Common myeloid progenitor, CD34-positive (primary cell): ENCODE data around the gene DGCR2.
"Not testable (repeated sequence)": the region's sequence is repeated elsewhere in the genome, so short reads cannot be mapped to it uniquely, and the experiment has no call there.

Experiments used
- CTCF ChIA-PET: fragments of 350-600 bp; sonication (Branson Sonifier 250); formaldehyde crosslinking; loops from one replicate; lab custom pipeline; 2021; ENCODE audit warnings: antibody characterized with exemption; lab: Charles Lee
- POLR2A ChIA-PET: fragments of 350-600 bp; sonication (Branson Sonifier 250); formaldehyde crosslinking; loops from one replicate; lab custom pipeline; 2021; ENCODE audit warnings: antibody characterized with exemption; lab: Charles Lee
- DNase-seq, 3 donors: peaks; one replicate each; pipeline versions ENCODE4 v3.0.0 to v3.0.0-alpha.2; 2013
- H3K27ac ChIP-seq, 2 experiments: 1 replicate in 1 of 2; 2 replicates in 1 of 2; pipeline ENCODE4 v1.7.0; 2013; ENCODE audit warnings: inconsistent platforms in 2 of 2, low read length in 2 of 2, mild to moderate bottlenecking in 2 of 2, low read depth in 1 of 2, moderate library complexity in 1 of 2; ENCODE audit not compliant: severe bottlenecking in 2 of 2, insufficient read depth in 1 of 2, poor library complexity in 1 of 2
- H3K27me3 ChIP-seq, 5 experiments: replicated peaks in 2 of 5; 1 replicate in 3 of 5; 2 replicates in 2 of 5; pipeline versions ENCODE4 v1.6.1 to v1.7.0; 2013; ENCODE audit warnings: low read length in 4 of 5, mild to moderate bottlenecking in 2 of 5, moderate library complexity in 2 of 5, inconsistent platforms in 1 of 5; ENCODE audit not compliant: insufficient read depth in 5 of 5, control insufficient read depth in 4 of 5
- H3K36me3 ChIP-seq, 4 experiments: 1 replicate in 2 of 4; 2 replicates in 2 of 4; pipeline versions ENCODE4 v1.6.1 to v1.7.0; 2013; ENCODE audit warnings: low read length in 3 of 4, control low read depth in 1 of 4, mild to moderate bottlenecking in 1 of 4; ENCODE audit not compliant: control insufficient read depth in 4 of 4, insufficient read depth in 4 of 4
- H3K4me1 ChIP-seq, 4 experiments: 1 replicate in 3 of 4; 2 replicates in 1 of 4; pipeline versions ENCODE4 v1.6.1 to v1.7.1; 2013; ENCODE audit warnings: low read length in 3 of 4, mild to moderate bottlenecking in 3 of 4, control low read depth in 1 of 4, inconsistent platforms in 1 of 4, moderate library complexity in 1 of 4; ENCODE audit not compliant: control insufficient read depth in 4 of 4, insufficient read depth in 4 of 4; ENCODE audit errors: control extremely low read depth in 1 of 4
- H3K4me3 ChIP-seq, 7 experiments: 1 replicate in 4 of 7; 2 replicates in 3 of 7; pipeline versions ENCODE4 v1.5.1 to v1.7.0; 2013; ENCODE audit warnings: mild to moderate bottlenecking in 7 of 7, low read length in 6 of 7, moderate library complexity in 6 of 7, inconsistent platforms in 2 of 7, low read depth in 2 of 7, control low read depth in 1 of 7; ENCODE audit not compliant: insufficient read depth in 4 of 7, control insufficient read depth in 1 of 7; ENCODE audit errors: extremely low read depth in 1 of 7
- H3K9me3 ChIP-seq, 5 experiments: 1 replicate in 4 of 5; 2 replicates in 1 of 5; pipeline versions ENCODE4 v1.6.1 to v1.7.1; 2013; ENCODE audit warnings: low read length in 4 of 5, mild to moderate bottlenecking in 2 of 5, inconsistent platforms in 1 of 5, low read depth in 1 of 5, moderate library complexity in 1 of 5; ENCODE audit not compliant: control insufficient read depth in 4 of 5, insufficient read depth in 2 of 5; ENCODE audit errors: control extremely low read depth in 1 of 5
- WGBS: methylation state at CpG from one replicate; pipeline ENCODE4 v1.1.5; 2013; ENCODE audit not compliant: insufficient coverage; 5-methylcytosine and 5-hydroxymethylcytosine counted together

Gene DGCR2

GRCh38 chr22:18992543-18993198 lies 129.5 kb downstream of the DGCR2 start:
- H3K4me1 ChIP-seq, result no peaks in the 10 kb centered on the region
- no peak for DNase-seq
- H3K9me3 ChIP-seq, result no peaks in the 10 kb centered on the region
- over 99% methylated on average over 10 of the region's 10 CpGs for WGBS
- H3K27me3 ChIP-seq, result peaks cover 0 to 15% (median 9%) of the 10 kb centered on the region in 5 experiments
- no peak overlapping the region for H3K4me3 ChIP-seq
- H3K36me3 ChIP-seq, result no peaks in the 10 kb centered on the region
- no peak overlapping the region for H3K27ac ChIP-seq
- CTCF ChIA-PET, result interaction anchor here (1.4 kb wide), 1 partner anchor 8 kb away, joined by 3 read pairs; no protein-coding TSS in a partner anchor
- POLR2A ChIA-PET, result no interaction called here

- H3K9me3 ChIP-seq, result no peaks in the 10 kb centered on the region
- no peaks in the 10 kb centered on the region for H3K4me1 ChIP-seq
- H3K27me3 ChIP-seq, result peaks cover 0 to 11% (median 5%) of the 10 kb centered on the region in 5 experiments
- ChIA-PET CTCF (no interaction called here), POLR2A (no interaction called here)
- no peak overlapping the region for H3K27ac ChIP-seq
- 96% methylated on average over 33 of the region's 33 CpGs for WGBS
- H3K36me3 ChIP-seq, result no peaks in the 10 kb centered on the region
- DNase-seq, result no peak
- H3K4me3 ChIP-seq, result no peak overlapping the region
Measured at GRCh38 chr22:18991821-18992442, 130.3 kb downstream of the DGCR2 start.

GRCh38 chr22:18991138-18991432 lies 131.1 kb downstream of the DGCR2 start:
- ChIA-PET POLR2A (no interaction called here), CTCF (no interaction called here)

GRCh38 chr22:18990355-18991137 lies 131.7 kb downstream of the DGCR2 start:
- no peak for DNase-seq
- ChIA-PET POLR2A (no interaction called here), CTCF (no interaction called here)
- H3K36me3 ChIP-seq, result no peaks in the 10 kb centered on the region
- H3K9me3 ChIP-seq, result no peaks in the 10 kb centered on the region
- peaks cover 0 to 3% (median 0%) of the 10 kb centered on the region in 5 experiments for H3K27me3 ChIP-seq
- 92% methylated on average over 16 of the region's 23 CpGs for WGBS
- H3K4me1 ChIP-seq, result no peaks in the 10 kb centered on the region
- H3K4me3 ChIP-seq, result no peak overlapping the region
- H3K27ac ChIP-seq, result no peak overlapping the region

More at GRCh38 chr22:18991138-18991432, 131.1 kb downstream of the DGCR2 start:
- H3K4me1 ChIP-seq, result no peaks in the 10 kb centered on the region
- H3K27me3 ChIP-seq, result peaks cover 0 to 3% (median 0%) of the 10 kb centered on the region in 5 experiments
- H3K27ac ChIP-seq, result no peak overlapping the region
- no peak overlapping the region for H3K4me3 ChIP-seq
- no peaks in the 10 kb centered on the region for H3K36me3 ChIP-seq
- DNase-seq, result no peak
- 100% methylated on average over 3 of the region's 7 CpGs for WGBS
- no peaks in the 10 kb centered on the region for H3K9me3 ChIP-seq

GRCh38 chr22:18988958-18989357 lies 133.3 kb downstream of the DGCR2 start:
- ChIA-PET POLR2A (interaction anchor here (0.6 kb wide), 1 partner anchor 156 kb away, joined by 3 read pairs; the partner anchor contains the start of gene ESS2), CTCF (interaction anchor here (0.6 kb wide), 1 partner anchor 13 kb away, joined by 3 read pairs; no protein-coding TSS in a partner anchor)
- Histone ChIP-seq H3K4me3 (no peak overlapping the region), H3K27me3 (peaks cover 0 to 3% (median 0%) of the 10 kb centered on the region in 5 experiments), H3K36me3 (no peaks in the 10 kb centered on the region), H3K4me1 (no peaks in the 10 kb centered on the region), H3K27ac (no peak overlapping the region), H3K9me3 (no peaks in the 10 kb centered on the region)
- 100% methylated on average over 1 of the region's 4 CpGs for WGBS
- DNase-seq, result no peak

- H3K9me3 ChIP-seq, result no peaks in the 10 kb centered on the region
- ChIA-PET CTCF (no interaction called here), POLR2A (no interaction called here)
- no peak overlapping the region for H3K4me3 ChIP-seq
- H3K27me3 ChIP-seq, result no peaks in the 10 kb centered on the region
- no peak overlapping the region for H3K27ac ChIP-seq
- 31% methylated on average over 12 of the region's 13 CpGs for WGBS
- no peaks in the 10 kb centered on the region for H3K4me1 ChIP-seq
- H3K36me3 ChIP-seq, result no peaks in the 10 kb centered on the region
- DNase-seq, result peak; percentile 10 to 13 (median 12)
Measured at GRCh38 chr22:18987765-18988164, 134.4 kb downstream of the DGCR2 start.

GRCh38 chr22:18987114-18987513 lies 135.1 kb downstream of the DGCR2 start:
- H3K27me3 ChIP-seq, H3K9me3 ChIP-seq, H3K4me3 ChIP-seq, POLR2A ChIA-PET, CTCF ChIA-PET, H3K4me1 ChIP-seq, H3K36me3 ChIP-seq, H3K27ac ChIP-seq, DNase-seq: not testable (repeated sequence)
- WGBS, result 80% methylated on average over 5 of the region's 5 CpGs
